KBM-7 (cell line): Measurements from ENCODE around the gene SIRT6.
"Not testable (repeated sequence)": the region's sequence is repeated elsewhere in the genome, so short reads cannot be mapped to it uniquely, and the experiment has no call there.

Source experiments
- DNase-seq: peaks from one replicate; pipeline ENCODE4 v3.0.0-alpha.2; 2015
- in situ Hi-C: fragments of 300-500 bp; cut with MboI; formaldehyde crosslinking; loops from 2 replicates; pipeline ENCODE4 v1.14.3; 2020; ENCODE audit warnings: low sequenced_read_pairs, low pct_unique_long_range_greater_than_20kb, mixed read lengths

SIRT6 gene

GRCh38 chr19:4149518-4150288, 32.7 kb downstream of the SIRT6 start:
- no peak for DNase-seq
- in situ Hi-C loops = no loop called here

GRCh38 chr19:4144666-4145249, 37.6 kb downstream of the SIRT6 start:
- in situ Hi-C loops = no loop called here

GRCh38 chr19:4142916-4143315, 39.4 kb downstream of the SIRT6 start:
- DNase-seq, in situ Hi-C loops: not testable (repeated sequence)

More at GRCh38 chr19:4144666-4145249, 37.6 kb downstream of the SIRT6 start:
- no peak for DNase-seq

GRCh38 chr19:4140237-4140711, 42.1 kb downstream of the SIRT6 start:
- DNase-seq = peak; percentile 63
- in situ Hi-C loops = no loop called here

GRCh38 chr19:4139614-4140236, 42.6 kb downstream of the SIRT6 start:
- DNase-seq = peak; percentile 80
- in situ Hi-C loops = no loop called here

- in situ Hi-C loops = no loop called here
- no peak for DNase-seq
Measured at GRCh38 chr19:4138445-4138844, 43.9 kb downstream of the SIRT6 start.

GRCh38 chr19:4136680-4137088, 45.7 kb downstream of the SIRT6 start:
- no peak for DNase-seq
- in situ Hi-C loops = no loop called here

- DNase-seq, in situ Hi-C loops: not testable (repeated sequence)
Measured at GRCh38 chr19:4135386-4135785, 47.0 kb downstream of the SIRT6 start.

GRCh38 chr19:4134351-4134750, 48.0 kb downstream of the SIRT6 start:
- no peak for DNase-seq
- in situ Hi-C loops = no loop called here

GRCh38 chr19:4130744-4131438, 51.5 kb downstream of the SIRT6 start:
- DNase-seq = no peak
- in situ Hi-C loops = no loop called here

- in situ Hi-C loops = not testable (repeated sequence)
Measured at GRCh38 chr19:4129050-4129449, 53.3 kb downstream of the SIRT6 start.

GRCh38 chr19:4127322-4127721, 55.0 kb downstream of the SIRT6 start:
- DNase-seq, in situ Hi-C loops: not testable (repeated sequence)

More at GRCh38 chr19:4129050-4129449, 53.3 kb downstream of the SIRT6 start:
- DNase-seq = not testable (repeated sequence)

GRCh38 chr19:4124638-4125037, 57.7 kb downstream of the SIRT6 start:
- in situ Hi-C loops = no loop called here
- no peak for DNase-seq
